ENCODE results near the gene ZNF324.

Gene ZNF324

GRCh38 chr19:58516246-58516836 is 49.5 kb downstream of the ZNF324 start:
- no peak for ATAC-seq
- no peak for TF ChIP-seq ESRRG (CRISPR knock-in tag; IDR thresholded peaks at IDR 0.05)
- no peak for TF ChIP-seq TSHZ2 (CRISPR knock-in tag; IDR thresholded peaks at IDR 0.05)
- TF ChIP-seq PATZ1 (CRISPR knock-in tag; IDR thresholded peaks at IDR 0.05; ENCODE audit: borderline replicate concordance): no peak
- no peak for TF ChIP-seq POU6F1 (CRISPR knock-in tag; IDR thresholded peaks at IDR 0.05; ENCODE audit: borderline replicate concordance, low read depth)
- no peak for TF ChIP-seq CSRNP3 (CRISPR knock-in tag; IDR thresholded peaks at IDR 0.05)
- no peak for TF ChIP-seq ZFP30 (CRISPR knock-in tag; IDR thresholded peaks at IDR 0.05)
- TF ChIP-seq ISL1 (CRISPR knock-in tag; IDR thresholded peaks at IDR 0.05): no peak
- TF ChIP-seq GLIS3 (CRISPR knock-in tag; IDR thresholded peaks at IDR 0.05): no peak
- no peak for TF ChIP-seq CSDC2 (CRISPR knock-in tag; IDR thresholded peaks at IDR 0.05)
- TF ChIP-seq ZNF70 (CRISPR knock-in tag; IDR thresholded peaks at IDR 0.05): no peak
- TF ChIP-seq ZC3H10 (CRISPR knock-in tag; IDR thresholded peaks at IDR 0.05): no peak

DNA sequence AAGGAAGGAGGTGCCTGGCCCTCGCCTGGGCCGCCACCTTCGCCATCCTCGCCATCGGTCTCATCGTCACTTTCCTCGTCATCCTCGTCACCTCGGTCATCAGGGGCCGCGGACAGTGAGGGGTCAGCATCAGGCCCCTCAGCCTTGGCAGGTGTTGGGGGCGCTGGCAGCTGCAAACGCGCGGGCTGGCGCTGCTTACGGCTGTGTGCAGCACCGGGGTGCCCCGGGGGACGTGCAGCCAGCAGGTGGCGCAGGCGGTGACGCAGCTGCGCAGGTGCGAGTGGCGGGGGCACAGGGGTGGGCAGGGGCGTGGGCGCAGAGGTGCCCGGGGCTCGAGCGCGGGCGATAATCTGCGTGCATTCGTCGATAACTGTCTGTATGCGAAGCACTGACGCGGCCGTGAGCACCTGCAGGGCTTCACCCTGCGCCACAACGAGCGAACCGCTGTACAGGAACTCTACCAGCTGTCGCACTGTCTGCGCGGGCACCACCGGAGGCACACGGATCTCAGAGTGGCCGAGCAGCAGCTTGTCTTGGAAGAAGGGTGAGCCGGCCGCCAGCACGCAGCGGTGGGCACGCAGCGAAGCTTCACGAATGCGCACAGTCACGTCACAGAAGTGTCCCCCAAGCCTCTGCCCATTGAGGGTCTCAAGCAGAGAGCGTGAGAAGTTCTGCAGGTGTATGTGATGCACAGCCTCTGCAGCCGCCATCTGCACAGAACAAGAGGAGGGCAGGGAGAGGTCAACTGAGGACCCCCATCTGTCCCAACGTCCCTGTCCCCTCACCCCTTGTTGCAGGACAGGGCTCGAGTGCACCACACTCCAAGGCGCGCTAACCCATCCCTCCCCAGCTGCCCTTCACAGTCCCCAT is 50.3 kb downstream of the ZNF324 start:
- TF ChIP-seq CSRNP3 (CRISPR knock-in tag; IDR thresholded peaks at IDR 0.05) (no peak), TSHZ2 (CRISPR knock-in tag; IDR thresholded peaks at IDR 0.05) (no peak)
- ATAC-seq: no peak

- no peak for TF ChIP-seq OSR1 (CRISPR knock-in tag; IDR thresholded peaks at IDR 0.05)
- no peak for ATAC-seq
Observed at GRCh38 chr19:58518256-58519086, 51.6 kb downstream of the ZNF324 start.
